Measurements from ENCODE around the gene PIP5K1B. TPM values are rescaled to one million over a fixed set of nuclear protein-coding genes. Genes with fewer than 3 reads are reported as not detected.

Gene PIP5K1B
- total and polyA plus RNA-seq, 2 of the 13 experiments (the other 11 are each of a cell fraction or from before 2014, with no cell fraction given) = 15.8 to 17.5 TPM

- TF ChIP-seq, protein P1, sequence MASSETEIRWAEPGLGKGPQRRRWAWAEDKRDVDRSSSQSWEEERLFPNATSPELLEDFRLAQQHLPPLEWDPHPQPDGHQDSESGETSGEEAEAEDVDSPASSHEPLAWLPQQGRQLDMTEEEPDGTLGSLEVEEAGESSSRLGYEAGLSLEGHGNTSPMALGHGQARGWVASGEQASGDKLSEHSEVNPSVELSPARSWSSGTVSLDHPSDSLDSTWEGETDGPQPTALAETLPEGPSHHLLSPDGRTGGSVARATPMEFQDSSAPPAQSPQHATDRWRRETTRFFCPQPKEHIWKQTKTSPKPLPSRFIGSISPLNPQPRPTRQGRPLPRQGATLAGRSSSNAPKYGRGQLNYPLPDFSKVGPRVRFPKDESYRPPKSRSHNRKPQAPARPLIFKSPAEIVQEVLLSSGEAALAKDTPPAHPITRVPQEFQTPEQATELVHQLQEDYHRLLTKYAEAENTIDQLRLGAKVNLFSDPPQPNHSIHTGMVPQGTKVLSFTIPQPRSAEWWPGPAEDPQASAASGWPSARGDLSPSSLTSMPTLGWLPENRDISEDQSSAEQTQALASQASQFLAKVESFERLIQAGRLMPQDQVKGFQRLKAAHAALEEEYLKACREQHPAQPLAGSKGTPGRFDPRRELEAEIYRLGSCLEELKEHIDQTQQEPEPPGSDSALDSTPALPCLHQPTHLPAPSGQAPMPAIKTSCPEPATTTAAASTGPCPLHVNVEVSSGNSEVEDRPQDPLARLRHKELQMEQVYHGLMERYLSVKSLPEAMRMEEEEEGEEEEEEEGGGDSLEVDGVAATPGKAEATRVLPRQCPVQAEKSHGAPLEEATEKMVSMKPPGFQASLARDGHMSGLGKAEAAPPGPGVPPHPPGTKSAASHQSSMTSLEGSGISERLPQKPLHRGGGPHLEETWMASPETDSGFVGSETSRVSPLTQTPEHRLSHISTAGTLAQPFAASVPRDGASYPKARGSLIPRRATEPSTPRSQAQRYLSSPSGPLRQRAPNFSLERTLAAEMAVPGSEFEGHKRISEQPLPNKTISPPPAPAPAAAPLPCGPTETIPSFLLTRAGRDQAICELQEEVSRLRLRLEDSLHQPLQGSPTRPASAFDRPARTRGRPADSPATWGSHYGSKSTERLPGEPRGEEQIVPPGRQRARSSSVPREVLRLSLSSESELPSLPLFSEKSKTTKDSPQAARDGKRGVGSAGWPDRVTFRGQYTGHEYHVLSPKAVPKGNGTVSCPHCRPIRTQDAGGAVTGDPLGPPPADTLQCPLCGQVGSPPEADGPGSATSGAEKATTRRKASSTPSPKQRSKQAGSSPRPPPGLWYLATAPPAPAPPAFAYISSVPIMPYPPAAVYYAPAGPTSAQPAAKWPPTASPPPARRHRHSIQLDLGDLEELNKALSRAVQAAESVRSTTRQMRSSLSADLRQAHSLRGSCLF (CRISPR knock-in tag; IDR thresholded peaks at IDR 0.05; ENCODE audit: borderline replicate concordance) = no peak
Measured at GRCh38 chr9:69004836-69005235, 299.8 kb downstream of the PIP5K1B start (continued).

- Histone ChIP-seq H4K20me1 (ENCODE audit: insufficient read depth, low read length) (no peaks in the 10 kb centered on the region), H3K4me2 (ENCODE audit: low read depth, low read length) (no peak overlapping the region), H3K4me3 (replicated peaks in 1 of 3; ENCODE audit: insufficient read depth in 1 of 3, low read depth in 2 of 3, low read length in 3 of 3) (no peak overlapping the region), H3K27me3 (ENCODE audit: control insufficient read depth in 1 of 2, insufficient read depth in 2 of 2, low read length in 2 of 2) (no peaks in the 10 kb centered on the region), H2AFZ (ENCODE audit: low read length) (no peak overlapping the region), H3K9me3 (ENCODE audit: low read length) (no peaks in the 10 kb centered on the region), H3K4me1 (ENCODE audit: insufficient read depth, low read length) (no peaks in the 10 kb centered on the region), H3K9ac (ENCODE audit: insufficient read depth, low read depth, low read length) (no peak overlapping the region), H3K36me3 (replicated peaks in 1 of 2; ENCODE audit: control insufficient read depth in 1 of 2, insufficient read depth in 2 of 2, low read length in 2 of 2) (peaks cover 2 to 9% of the 10 kb centered on the region in 2 experiments; a peak in 2 of 5 replicates), H3K79me2 (ENCODE audit: insufficient read depth, low read length) (no peaks in the 10 kb centered on the region), H3K27ac (ENCODE audit: extremely low read length, insufficient read depth, low read length) (no peak overlapping the region)
- no TSS peak for BruUV-seq (replicated peaks)
- intact Hi-C loops (cut with micrococcal nuclease; ENCODE audit: unreplicated experiment) = no loop called here
- 87% methylated on average over 1 of the region's 1 CpG for WGBS (ENCODE audit: low lambda C conversion rate)
- FAIRE-seq (no peak), ATAC-seq (no peak), DNase-seq (ENCODE audit: low spot score) (no peak)
- TF ChIP-seq CREB1 (IDR thresholded peaks at IDR 0.05) (no peak), CREB1 (CRISPR knock-in tag; IDR thresholded peaks at IDR 0.05) (no peak), ZNF549 (CRISPR knock-in tag; IDR thresholded peaks at IDR 0.05) (no peak), SP5 (CRISPR knock-in tag; IDR thresholded peaks at IDR 0.05; ENCODE audit: borderline replicate concordance, low read depth) (no peak), ZNF878 (CRISPR knock-in tag; IDR thresholded peaks at IDR 0.05) (no peak), ZNF160 (CRISPR knock-in tag; IDR thresholded peaks at IDR 0.05) (no peak), ZNF782 (CRISPR knock-in tag; IDR thresholded peaks at IDR 0.05; ENCODE audit: borderline replicate concordance) (no peak)
- TF ChIP-seq, protein P2, sequence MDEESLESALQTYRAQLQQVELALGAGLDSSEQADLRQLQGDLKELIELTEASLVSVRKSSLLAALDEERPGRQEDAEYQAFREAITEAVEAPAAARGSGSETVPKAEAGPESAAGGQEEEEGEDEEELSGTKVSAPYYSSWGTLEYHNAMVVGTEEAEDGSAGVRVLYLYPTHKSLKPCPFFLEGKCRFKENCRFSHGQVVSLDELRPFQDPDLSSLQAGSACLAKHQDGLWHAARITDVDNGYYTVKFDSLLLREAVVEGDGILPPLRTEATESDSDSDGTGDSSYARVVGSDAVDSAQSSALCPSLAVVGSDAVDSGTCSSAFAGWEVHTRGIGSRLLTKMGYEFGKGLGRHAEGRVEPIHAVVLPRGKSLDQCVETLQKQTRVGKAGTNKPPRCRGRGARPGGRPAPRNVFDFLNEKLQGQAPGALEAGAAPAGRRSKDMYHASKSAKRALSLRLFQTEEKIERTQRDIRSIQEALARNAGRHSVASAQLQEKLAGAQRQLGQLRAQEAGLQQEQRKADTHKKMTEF (CRISPR knock-in tag; IDR thresholded peaks at IDR 0.05) = no peak
- in situ Hi-C loops (cut with HindIII; ENCODE audit: extremely low pct_ligation_motif_present, low pct_unique_long_range_greater_than_20kb) = loop anchor here (10.0 kb wide), 1 partner anchor 305 kb away; the partner anchor contains the start of gene PIP5K1B
- ChIA-PET POLR2A (no interaction called here), CTCF (ENCODE audit: low intra/inter-chr PET ratio, low total read pairs) (no interaction called here)
Measured at GRCh38 chr9:69009708-69010107, 304.7 kb downstream of the PIP5K1B start.
